NCI-H1092 treated with DMSO at 0.1 percent for 48 hours (cell line): ENCODE measurements around the gene MAN2B2.

Experiments
- DNase-seq: peaks from one replicate; lab custom pipeline; 2025; lab: John Stamatoyannopoulos, UW

Gene MAN2B2

GRCh38 chr4:6595897-6596537 is 21.0 kb downstream of the MAN2B2 start:
- DNase-seq, result no peak

- no peak for DNase-seq
Measured at GRCh38 chr4:6596948-6597347, 22.0 kb downstream of the MAN2B2 start.

- DNase-seq, result no peak
Measured at GRCh38 chr4:6598127-6598526, 23.1 kb downstream of the MAN2B2 start.

GRCh38 chr4:6598641-6599040 is 23.7 kb downstream of the MAN2B2 start:
- DNase-seq, result no peak

GRCh38 chr4:6601661-6602250 is 26.8 kb downstream of the MAN2B2 start:
- no peak for DNase-seq

GRCh38 chr4:6602289-6602688 is 27.3 kb downstream of the MAN2B2 start:
- DNase-seq, result no peak

GRCh38 chr4:6603128-6603527 is 28.1 kb downstream of the MAN2B2 start:
- DNase-seq, result no peak

GRCh38 chr4:6605114-6605513 is 30.1 kb downstream of the MAN2B2 start:
- no peak for DNase-seq

- DNase-seq, result no peak
Measured at GRCh38 chr4:6605605-6606004, 30.6 kb downstream of the MAN2B2 start.

- DNase-seq, result no peak
Measured at GRCh38 chr4:6606465-6607235, 31.7 kb downstream of the MAN2B2 start.

- no peak for DNase-seq
Measured at GRCh38 chr4:6607368-6608055, 32.5 kb downstream of the MAN2B2 start.

GRCh38 chr4:6608758-6609414 is 33.9 kb downstream of the MAN2B2 start:
- no peak for DNase-seq

- no peak for DNase-seq
Measured at GRCh38 chr4:6609415-6610079, 34.6 kb downstream of the MAN2B2 start.

- no peak for DNase-seq
Measured at GRCh38 chr4:6610856-6611430, 36.0 kb downstream of the MAN2B2 start.

GRCh38 chr4:6612961-6613675 is 38.1 kb downstream of the MAN2B2 start:
- no peak for DNase-seq

- no peak for DNase-seq
Measured at GRCh38 chr4:6613676-6614651, 39.0 kb downstream of the MAN2B2 start.

- DNase-seq, result no peak
Measured at GRCh38 chr4:6614701-6615230, 39.8 kb downstream of the MAN2B2 start.

- no peak for DNase-seq
Measured at GRCh38 chr4:6616087-6616995, 41.4 kb downstream of the MAN2B2 start.
